Kidney epithelial cell (primary cell): Measurements from ENCODE around the gene SLC44A2. TPM values are rescaled to one million over a fixed set of nuclear protein-coding genes. Genes with fewer than 3 reads are reported as not detected.

ENCODE experiments used
- DNase-seq: peaks from one replicate; pipeline ENCODE4 v3.0.0-alpha.2; 2010; ENCODE audit warnings: low read depth
- H3K27me3 ChIP-seq: 2 replicates; pipeline ENCODE4 v1.6.0; 2011; ENCODE audit warnings: low read length; ENCODE audit not compliant: control insufficient read depth, insufficient read depth
- H3K36me3 ChIP-seq: 2 replicates; pipeline ENCODE4 v1.5.1; 2011; ENCODE audit warnings: low read length; ENCODE audit not compliant: control insufficient read depth, insufficient read depth
- H3K4me3 ChIP-seq: 2 replicates; pipeline ENCODE4 v1.5.1; 2011; ENCODE audit warnings: low read depth, mild to moderate bottlenecking, control low read depth, low read length
- total RNA-seq: library from RNA; depleted of rRNA; stranded (reverse); fragments of >200 nt; gene quantifications from 2 replicates; pipeline ENCODE4 v1.2.3, GENCODE V29; 2015
- TF ChIP-seq, protein P1 (sequence below): IDR thresholded peaks from 2 replicates; pipeline ENCODE4 v1.5.1; 2011; ENCODE audit warnings: mild to moderate bottlenecking, moderate library complexity, low read length, control low read depth, inconsistent platforms; ENCODE audit not compliant: insufficient read depth, poor library complexity, severe bottlenecking

Gene SLC44A2
- total RNA-seq, 1 donor from 2014 or later, result 88.5 TPM

DNA sequence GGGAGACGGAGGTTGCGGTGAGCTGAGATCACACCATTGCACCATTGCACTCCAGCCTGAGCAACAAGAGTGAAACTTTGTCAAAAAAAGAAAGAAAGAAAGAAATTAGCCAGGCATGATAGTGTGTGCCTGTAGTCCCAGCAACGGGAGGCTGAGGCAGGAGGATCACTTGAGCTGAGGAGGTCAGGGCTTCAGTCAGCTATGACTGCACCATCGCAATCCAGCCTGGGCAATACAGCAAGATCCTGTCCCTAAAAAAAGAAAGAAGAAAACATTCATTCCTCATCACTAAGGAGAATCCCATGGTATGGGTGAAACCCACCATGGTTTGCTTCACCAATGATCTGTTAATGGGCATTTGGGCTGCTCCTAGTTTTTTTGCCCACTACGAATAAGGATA, 25.2 kb upstream of the SLC44A2 start:
- H3K36me3 ChIP-seq, result no peaks in the 10 kb centered on the region
- TF ChIP-seq, protein P1, sequence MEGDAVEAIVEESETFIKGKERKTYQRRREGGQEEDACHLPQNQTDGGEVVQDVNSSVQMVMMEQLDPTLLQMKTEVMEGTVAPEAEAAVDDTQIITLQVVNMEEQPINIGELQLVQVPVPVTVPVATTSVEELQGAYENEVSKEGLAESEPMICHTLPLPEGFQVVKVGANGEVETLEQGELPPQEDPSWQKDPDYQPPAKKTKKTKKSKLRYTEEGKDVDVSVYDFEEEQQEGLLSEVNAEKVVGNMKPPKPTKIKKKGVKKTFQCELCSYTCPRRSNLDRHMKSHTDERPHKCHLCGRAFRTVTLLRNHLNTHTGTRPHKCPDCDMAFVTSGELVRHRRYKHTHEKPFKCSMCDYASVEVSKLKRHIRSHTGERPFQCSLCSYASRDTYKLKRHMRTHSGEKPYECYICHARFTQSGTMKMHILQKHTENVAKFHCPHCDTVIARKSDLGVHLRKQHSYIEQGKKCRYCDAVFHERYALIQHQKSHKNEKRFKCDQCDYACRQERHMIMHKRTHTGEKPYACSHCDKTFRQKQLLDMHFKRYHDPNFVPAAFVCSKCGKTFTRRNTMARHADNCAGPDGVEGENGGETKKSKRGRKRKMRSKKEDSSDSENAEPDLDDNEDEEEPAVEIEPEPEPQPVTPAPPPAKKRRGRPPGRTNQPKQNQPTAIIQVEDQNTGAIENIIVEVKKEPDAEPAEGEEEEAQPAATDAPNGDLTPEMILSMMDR, result no peak
- H3K4me3 ChIP-seq, result no peak overlapping the region
- H3K27me3 ChIP-seq, result no peaks in the 10 kb centered on the region
- DNase-seq, result no peak

DNA sequence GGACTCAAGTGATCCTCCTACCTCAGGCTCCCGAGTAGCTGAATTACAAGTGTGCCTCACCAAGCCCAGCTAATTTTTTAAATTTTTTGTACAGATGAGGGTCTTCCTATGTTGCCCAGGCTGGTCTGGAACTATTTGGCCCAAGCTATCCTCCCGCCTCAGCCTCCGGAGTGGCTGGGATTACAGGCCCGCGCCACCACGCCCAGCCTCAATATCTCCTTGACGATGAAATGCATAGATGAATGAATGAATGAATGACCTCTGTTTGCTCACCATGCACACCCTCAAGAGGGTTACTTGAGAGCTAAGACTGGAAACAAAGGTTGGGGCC, 23.4 kb upstream of the SLC44A2 start:
- TF ChIP-seq, protein P1, result no peak
- peak overlapping the region; percentile 17 for H3K4me3 ChIP-seq
- no peak for DNase-seq
- no peaks in the 10 kb centered on the region for H3K27me3 ChIP-seq
- H3K36me3 ChIP-seq, result no peaks in the 10 kb centered on the region

DNA sequence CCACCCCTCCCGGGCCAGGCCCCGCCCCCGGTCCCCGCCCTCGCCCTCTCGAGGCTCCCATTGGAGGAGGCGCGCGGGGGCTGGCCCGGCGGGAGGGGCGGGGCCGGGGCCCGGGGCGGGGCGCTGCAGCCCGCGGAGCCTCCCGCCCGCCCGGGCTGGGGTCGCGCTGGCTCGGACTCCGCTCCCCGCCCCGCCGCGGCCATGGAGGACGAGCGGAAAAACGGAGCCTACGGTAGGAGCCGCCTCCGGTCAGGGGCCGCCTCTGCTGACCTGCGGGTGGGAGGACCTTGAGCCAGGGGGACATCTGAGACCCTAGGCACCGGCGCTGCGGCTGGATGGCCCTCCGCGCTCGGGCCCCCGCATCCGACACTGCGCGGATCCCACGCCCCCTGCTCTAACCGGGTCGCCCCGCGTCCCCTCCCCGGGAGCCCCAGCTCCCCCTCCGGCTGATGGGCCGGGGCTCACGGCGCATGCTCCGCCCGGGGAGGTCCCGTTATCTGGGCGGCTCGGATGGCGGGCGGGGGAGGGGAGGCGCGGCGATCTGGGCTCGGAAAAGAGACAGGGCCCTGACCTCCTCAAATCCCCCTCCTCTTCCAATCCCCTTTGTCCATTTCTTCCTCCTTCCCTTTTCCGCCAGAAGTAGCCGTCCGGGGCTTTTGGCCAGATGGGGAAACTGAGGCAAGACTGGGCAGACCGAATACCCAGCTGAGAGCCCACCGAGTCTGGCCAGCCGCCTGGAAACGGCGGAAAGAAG, 22.8 kb upstream of the SLC44A2 start:
- H3K36me3 ChIP-seq, result no peaks in the 10 kb centered on the region
- TF ChIP-seq, protein P1, result no peak
- peak overlapping the region; percentile 99 for H3K4me3 ChIP-seq
- no peak for DNase-seq
- no peaks in the 10 kb centered on the region for H3K27me3 ChIP-seq

DNA sequence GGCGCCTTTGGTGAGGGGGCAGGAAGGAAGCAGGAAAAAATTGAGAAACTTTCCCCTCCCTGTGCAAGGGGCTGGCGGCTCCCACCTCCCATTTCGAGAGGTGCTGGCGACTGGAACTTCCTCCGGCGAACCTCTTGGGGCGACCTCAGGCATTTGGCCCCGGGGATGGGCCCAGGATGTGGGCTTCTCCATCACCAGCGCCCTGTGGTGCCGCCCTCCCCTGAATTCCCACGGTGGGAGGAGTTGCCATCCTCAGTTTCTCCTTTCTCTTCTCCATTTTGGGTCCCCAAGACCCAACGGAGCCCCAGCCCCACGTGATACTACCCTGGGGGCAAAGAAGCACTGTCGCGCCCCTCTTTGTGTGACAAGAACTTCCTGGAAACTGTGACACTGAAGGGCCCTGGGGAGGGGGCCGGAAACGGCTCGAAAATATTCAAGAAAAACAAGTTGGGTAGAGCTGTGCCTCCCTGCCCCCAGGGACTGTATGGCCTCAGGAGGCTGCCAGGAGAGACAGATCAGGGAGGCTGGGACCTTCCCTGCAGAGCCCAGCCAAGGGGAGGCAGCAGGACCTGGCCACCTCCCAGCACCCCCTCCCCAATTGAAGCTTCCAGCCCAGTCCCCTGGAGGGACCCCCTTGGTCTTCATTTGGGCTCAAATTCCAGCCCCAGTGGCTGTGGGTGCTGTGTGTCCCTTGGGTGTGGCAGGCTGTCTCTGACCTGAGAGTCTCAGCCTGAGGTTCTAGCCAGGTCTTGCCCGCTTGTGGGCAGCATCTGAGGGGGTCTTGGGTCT, 22.1 kb upstream of the SLC44A2 start:
- TF ChIP-seq, protein P1, result no peak
- H3K4me3 ChIP-seq, result peak overlapping the region; percentile 99
- DNase-seq, result no peak
- no peaks in the 10 kb centered on the region for H3K27me3 ChIP-seq
- no peaks in the 10 kb centered on the region for H3K36me3 ChIP-seq

DNA sequence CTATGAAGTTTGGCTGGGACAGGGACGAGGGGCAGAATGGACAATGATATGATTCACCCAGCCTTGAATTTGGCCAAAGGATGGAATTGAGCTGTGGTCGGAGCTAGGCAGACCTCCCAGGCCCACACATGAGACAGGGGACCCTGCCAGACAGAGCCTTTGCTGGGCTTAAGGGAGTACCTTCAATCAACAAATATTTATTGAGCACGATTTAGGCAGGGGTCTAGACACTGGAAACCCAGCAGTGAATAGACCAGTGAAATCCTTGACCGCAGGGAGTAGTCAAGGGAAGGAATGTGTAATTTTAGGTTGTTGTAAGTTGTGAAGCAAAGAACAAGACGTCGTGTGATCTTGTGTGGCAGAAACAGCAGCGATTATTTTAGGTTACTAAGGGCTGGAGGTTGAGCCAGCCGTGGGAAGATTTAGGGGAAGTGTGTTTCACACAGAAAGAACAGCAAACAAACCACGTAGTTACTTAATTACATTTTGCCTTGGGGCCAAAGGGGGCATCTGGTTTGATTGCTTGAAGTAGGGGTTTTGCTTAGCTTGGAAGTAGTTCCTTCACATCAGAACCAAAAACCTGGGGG, 21.4 kb upstream of the SLC44A2 start:
- TF ChIP-seq, protein P1, result no peak
- H3K27me3 ChIP-seq, result no peaks in the 10 kb centered on the region
- H3K4me3 ChIP-seq, result no peak overlapping the region
- DNase-seq, result no peak
- H3K36me3 ChIP-seq, result no peaks in the 10 kb centered on the region
